ENCODE measurements around the gene GLYAT. TPM values are rescaled to one million over a fixed set of nuclear protein-coding genes. Genes with fewer than 3 reads are reported as not detected.

The GLYAT gene
- total and polyA plus RNA-seq, 2 donors (not counting 1 experiment from before 2014, with no cell fraction given) = not detected

DNA sequence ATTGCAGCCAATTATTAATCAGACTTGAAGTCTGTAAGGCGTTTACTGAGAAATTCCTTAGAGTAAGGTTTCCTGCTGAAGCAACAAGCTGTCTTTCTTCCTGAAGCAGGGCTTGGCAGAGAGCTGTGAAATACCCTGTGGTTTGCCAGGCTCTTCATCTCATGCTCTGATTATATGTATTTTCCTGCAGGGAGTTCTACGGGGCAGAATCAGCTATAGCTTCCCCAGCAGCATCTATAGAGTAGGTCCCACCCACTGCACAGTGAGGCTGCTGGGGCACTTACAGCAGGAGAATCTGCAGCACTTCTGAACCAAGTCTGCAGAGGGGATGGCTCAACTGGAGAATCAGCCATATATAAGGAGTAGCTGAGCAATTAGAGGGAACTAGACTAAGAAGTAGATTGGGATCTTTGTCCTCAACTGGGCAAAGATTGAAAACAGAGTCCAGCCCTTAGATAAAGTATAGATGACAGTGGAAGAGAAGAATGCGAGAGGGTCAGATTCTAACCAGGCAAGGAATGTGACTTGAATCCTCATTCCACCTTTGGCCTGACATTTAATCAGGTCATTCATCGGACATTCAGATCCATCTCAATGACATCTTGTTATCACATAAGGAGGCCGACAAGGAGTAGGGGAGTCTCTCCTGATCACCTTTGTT is 71.7 kb downstream of the GLYAT start:
- no peaks in the 10 kb centered on the region for H3K4me1 ChIP-seq (ENCODE audit: control insufficient read depth, extremely low read depth, insufficient read depth, low read length)
- H3K4me3 ChIP-seq (replicated peaks in 1 of 4; ENCODE audit: control extremely low read depth in 1 of 4, insufficient read depth in 1 of 4, low read depth in 3 of 4, low read length in 4 of 4) = no peak overlapping the region
- no peaks in the 10 kb centered on the region for H3K27me3 ChIP-seq (ENCODE audit: control insufficient read depth, insufficient read depth, low read length)
- H4K20me1 ChIP-seq (ENCODE audit: control insufficient read depth, extremely low read depth, insufficient read depth, low read length) = no peaks in the 10 kb centered on the region
- no peaks in the 10 kb centered on the region for H3K9me3 ChIP-seq (ENCODE audit: control insufficient read depth, insufficient read depth, low read depth, low read length)
- no peak overlapping the region for H3K9ac ChIP-seq (ENCODE audit: insufficient read depth, low read length)
- no peak overlapping the region for H3K27ac ChIP-seq (ENCODE audit: insufficient read depth, low read length)
- no peak overlapping the region for H2AFZ ChIP-seq (ENCODE audit: low read length)
- H3K36me3 ChIP-seq (ENCODE audit: control insufficient read depth, insufficient read depth, low read length) = no peaks in the 10 kb centered on the region
- H3K4me2 ChIP-seq (ENCODE audit: extremely low read depth, insufficient read depth, low read length) = no peak overlapping the region
- DNase-seq (ENCODE audit: low read depth in 2 of 2) = no peak
- no peaks in the 10 kb centered on the region for H3K79me2 ChIP-seq (ENCODE audit: control insufficient read depth, insufficient read depth, low read length)
- TF ChIP-seq EZH2 (IDR thresholded peaks at IDR 0.05; ENCODE audit: low read length, missing control alignments) = no peak
- TF ChIP-seq, protein P1, sequence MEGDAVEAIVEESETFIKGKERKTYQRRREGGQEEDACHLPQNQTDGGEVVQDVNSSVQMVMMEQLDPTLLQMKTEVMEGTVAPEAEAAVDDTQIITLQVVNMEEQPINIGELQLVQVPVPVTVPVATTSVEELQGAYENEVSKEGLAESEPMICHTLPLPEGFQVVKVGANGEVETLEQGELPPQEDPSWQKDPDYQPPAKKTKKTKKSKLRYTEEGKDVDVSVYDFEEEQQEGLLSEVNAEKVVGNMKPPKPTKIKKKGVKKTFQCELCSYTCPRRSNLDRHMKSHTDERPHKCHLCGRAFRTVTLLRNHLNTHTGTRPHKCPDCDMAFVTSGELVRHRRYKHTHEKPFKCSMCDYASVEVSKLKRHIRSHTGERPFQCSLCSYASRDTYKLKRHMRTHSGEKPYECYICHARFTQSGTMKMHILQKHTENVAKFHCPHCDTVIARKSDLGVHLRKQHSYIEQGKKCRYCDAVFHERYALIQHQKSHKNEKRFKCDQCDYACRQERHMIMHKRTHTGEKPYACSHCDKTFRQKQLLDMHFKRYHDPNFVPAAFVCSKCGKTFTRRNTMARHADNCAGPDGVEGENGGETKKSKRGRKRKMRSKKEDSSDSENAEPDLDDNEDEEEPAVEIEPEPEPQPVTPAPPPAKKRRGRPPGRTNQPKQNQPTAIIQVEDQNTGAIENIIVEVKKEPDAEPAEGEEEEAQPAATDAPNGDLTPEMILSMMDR (conservative IDR thresholded peaks at IDR 0.05 in 1 of 2, IDR thresholded peaks at IDR 0.05 in 1 of 2; ENCODE audit: low read depth in 1 of 2, low read length in 2 of 2) = no peak

DNA sequence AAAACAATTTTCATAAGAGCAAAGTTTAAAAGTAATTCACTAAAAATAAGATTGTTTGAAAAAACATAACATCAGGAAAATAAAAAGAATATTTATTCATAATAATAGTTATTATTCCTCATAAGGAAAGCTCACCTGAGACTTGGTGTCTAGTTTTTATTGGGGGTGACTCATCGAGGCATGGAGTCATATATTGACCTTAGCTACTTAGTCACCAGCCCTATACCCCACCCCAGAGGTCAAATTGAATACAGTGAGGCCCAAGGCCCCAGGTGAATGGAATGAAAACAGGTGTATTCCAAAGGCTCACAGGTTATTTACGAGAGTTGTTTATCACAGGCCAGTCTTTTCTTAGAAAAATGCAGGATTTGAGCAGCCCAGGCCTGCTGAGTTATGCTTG is 72.3 kb downstream of the GLYAT start:
- TF ChIP-seq, protein P1 (conservative IDR thresholded peaks at IDR 0.05 in 1 of 2, IDR thresholded peaks at IDR 0.05 in 1 of 2; ENCODE audit: low read depth in 1 of 2, low read length in 2 of 2) = no peak
- no peak for TF ChIP-seq EZH2 (IDR thresholded peaks at IDR 0.05; ENCODE audit: low read length, missing control alignments)
- DNase-seq (ENCODE audit: low read depth in 2 of 2) = no peak
- no peaks in the 10 kb centered on the region for H3K36me3 ChIP-seq (ENCODE audit: control insufficient read depth, insufficient read depth, low read length)
- no peak overlapping the region for H3K4me3 ChIP-seq (replicated peaks in 1 of 4; ENCODE audit: control extremely low read depth in 1 of 4, insufficient read depth in 1 of 4, low read depth in 3 of 4, low read length in 4 of 4)
- no peaks in the 10 kb centered on the region for H4K20me1 ChIP-seq (ENCODE audit: control insufficient read depth, extremely low read depth, insufficient read depth, low read length)
- no peaks in the 10 kb centered on the region for H3K9me3 ChIP-seq (ENCODE audit: control insufficient read depth, insufficient read depth, low read depth, low read length)
- no peaks in the 10 kb centered on the region for H3K27me3 ChIP-seq (ENCODE audit: control insufficient read depth, insufficient read depth, low read length)
- no peaks in the 10 kb centered on the region for H3K79me2 ChIP-seq (ENCODE audit: control insufficient read depth, insufficient read depth, low read length)
- H3K9ac ChIP-seq (ENCODE audit: insufficient read depth, low read length) = no peak overlapping the region
- H2AFZ ChIP-seq (ENCODE audit: low read length) = no peak overlapping the region
- H3K4me2 ChIP-seq (ENCODE audit: extremely low read depth, insufficient read depth, low read length) = no peak overlapping the region
- H3K27ac ChIP-seq (ENCODE audit: insufficient read depth, low read length) = no peak overlapping the region
- H3K4me1 ChIP-seq (ENCODE audit: control insufficient read depth, extremely low read depth, insufficient read depth, low read length) = no peaks in the 10 kb centered on the region

Other genes starting within 250 kb of the GLYAT start
- gene OR5B21, start 223.8 kb downstream of the GLYAT start, total RNA-seq = not detected in 2 replicates
- gene OR5B21, start 223.8 kb downstream of the GLYAT start, polyA plus RNA-seq = not detected in 2 replicates
- 2.8 and 8.6 TPM in 2 replicates for gene LPXN, start 156.1 kb downstream of the GLYAT start, total RNA-seq
- 9.2 and 40.2 TPM in 2 replicates for gene LPXN, start 156.1 kb downstream of the GLYAT start, polyA plus RNA-seq
- 36.7 and 50.2 TPM in 2 replicates for gene ZFP91, start 152.9 kb downstream of the GLYAT start, total RNA-seq
- 56.9 and 64.2 TPM in 2 replicates for gene ZFP91, start 152.9 kb downstream of the GLYAT start, polyA plus RNA-seq
- gene CNTF, start 109.3 kb downstream of the GLYAT start, total RNA-seq = 0.77 and 1.2 TPM in 2 replicates
- gene CNTF, start 109.3 kb downstream of the GLYAT start, polyA plus RNA-seq = 0.73 and 0.95 TPM in 2 replicates
- 0.26 and 1.3 TPM in 2 replicates for gene GLYATL2, start 112.8 kb upstream of the GLYAT start, total RNA-seq
- gene GLYATL2, start 112.8 kb upstream of the GLYAT start, polyA plus RNA-seq = 1.2 and 2.0 TPM in 2 replicates
- gene GLYATL1, start 207.5 kb upstream of the GLYAT start, total RNA-seq = 0.33 TPM in 1 of 2 replicates, not detected in the other
- 0.51 and 0.56 TPM in 2 replicates for gene GLYATL1, start 207.5 kb upstream of the GLYAT start, polyA plus RNA-seq